Measurements from ENCODE around the gene ATP6V1B1.

Gene ATP6V1B1

GRCh38 chr2:70948337-70949003, 12.8 kb downstream of the ATP6V1B1 start:
- DNase-seq, result peak; percentile 25 to 84

- no peak for DNase-seq
Measured at GRCh38 chr2:70949086-70949485, 13.4 kb downstream of the ATP6V1B1 start.

DNA sequence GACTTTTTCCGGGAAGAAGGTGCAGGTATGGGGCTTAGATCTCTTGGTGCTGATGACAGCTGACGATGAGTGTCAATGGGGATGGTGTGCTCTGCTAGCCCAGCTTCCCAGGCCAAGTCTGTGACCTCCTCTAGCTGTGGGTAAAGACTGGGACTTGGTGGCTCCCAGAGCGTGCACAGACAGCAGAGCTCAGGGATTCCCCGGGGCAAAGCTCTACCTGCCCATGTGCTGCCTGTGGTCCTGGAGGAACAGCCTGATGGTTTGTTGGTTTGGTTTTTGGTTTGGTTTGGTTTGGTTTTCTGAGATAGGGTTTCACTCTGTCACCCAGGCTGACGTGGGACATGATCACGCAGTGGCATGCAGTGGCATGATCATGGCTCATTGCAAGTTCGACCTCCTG, 19.2 kb downstream of the ATP6V1B1 start:
- no peak for DNase-seq

DNA sequence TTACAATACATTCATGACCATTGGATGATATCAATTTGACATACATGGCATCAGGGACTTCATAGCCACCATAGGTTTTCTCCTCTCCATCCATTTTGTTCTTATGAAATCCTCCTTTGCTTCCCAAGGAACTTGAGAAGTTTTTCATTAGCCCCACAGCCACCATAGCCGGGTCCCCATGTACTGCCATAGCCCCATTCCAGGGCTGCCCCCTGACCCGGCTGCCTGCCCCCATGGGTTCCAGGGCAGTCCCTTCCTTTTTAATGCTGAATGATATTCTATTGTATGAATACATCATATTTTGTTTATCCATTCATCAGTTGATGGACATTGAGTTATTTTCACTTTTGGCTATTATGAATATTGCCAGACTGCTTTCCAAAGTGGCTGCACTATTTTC, 20.4 kb downstream of the ATP6V1B1 start:
- DNase-seq, result no peak

- DNase-seq, result no peak
Measured at GRCh38 chr2:70957798-70958197, 22.1 kb downstream of the ATP6V1B1 start.

- no peak for DNase-seq
Measured at GRCh38 chr2:70958759-70959158, 23.1 kb downstream of the ATP6V1B1 start.

GRCh38 chr2:70959271-70959761, 23.6 kb downstream of the ATP6V1B1 start:
- no peak for DNase-seq

- peak in 1 of 2 experiments; percentile 9 for DNase-seq
Measured at GRCh38 chr2:70959851-70960832, 24.4 kb downstream of the ATP6V1B1 start.

DNA sequence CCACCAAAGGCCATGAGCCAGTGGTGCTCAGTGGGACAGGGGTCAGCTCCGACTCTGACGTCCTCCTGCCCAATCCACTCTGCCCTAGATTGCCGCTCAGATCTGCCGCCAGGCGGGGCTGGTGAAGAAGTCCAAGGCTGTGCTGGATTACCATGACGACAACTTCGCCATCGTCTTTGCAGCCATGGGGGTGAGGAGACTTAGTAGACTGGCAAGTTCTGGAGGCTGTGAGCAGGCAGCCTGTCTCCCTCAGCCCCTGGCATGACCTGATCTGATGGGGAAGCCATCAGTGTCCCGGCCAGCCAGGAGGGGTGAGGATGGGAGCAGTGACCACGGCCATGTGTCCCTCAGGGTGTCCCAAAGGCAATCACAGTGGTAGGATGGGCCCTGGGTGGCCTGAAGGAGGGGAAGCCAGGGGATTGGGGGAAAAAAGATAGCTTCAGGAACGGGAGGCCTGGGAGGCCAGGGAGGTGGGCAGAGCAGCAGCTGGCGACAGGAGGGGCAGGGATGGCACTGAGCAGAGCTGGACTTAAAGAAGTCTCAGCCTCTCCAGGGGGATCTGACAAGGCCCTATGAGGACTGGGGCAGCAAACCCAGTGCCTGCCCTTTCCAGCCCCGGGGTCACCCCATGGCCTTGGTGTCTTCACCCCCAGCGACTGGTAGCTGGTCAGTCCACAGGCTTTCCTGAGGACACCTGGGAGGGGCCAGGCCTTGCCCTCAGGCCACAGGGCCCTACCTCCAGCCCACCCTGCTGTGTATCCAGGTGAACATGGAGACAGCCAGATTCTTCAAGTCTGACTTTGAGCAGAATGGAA, 25.3 kb downstream of the ATP6V1B1 start:
- no peak for DNase-seq

DNA sequence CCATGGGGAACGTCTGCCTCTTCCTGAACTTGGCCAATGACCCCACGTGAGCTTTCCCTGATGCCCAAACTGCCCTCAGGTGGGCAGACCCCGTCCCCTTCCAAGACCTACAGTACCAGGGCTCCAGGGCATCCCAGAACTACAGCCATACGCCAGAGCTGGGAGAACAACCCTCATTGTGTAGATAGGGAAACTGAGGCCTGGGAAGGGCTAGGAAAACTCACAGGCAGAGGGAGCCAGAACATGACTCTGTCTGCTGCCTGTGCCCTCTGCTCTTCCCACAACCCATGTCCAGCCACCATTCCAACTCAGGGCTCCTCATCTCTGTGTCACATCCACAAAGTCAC, 25.9 kb downstream of the ATP6V1B1 start:
- no peak for DNase-seq

DNA sequence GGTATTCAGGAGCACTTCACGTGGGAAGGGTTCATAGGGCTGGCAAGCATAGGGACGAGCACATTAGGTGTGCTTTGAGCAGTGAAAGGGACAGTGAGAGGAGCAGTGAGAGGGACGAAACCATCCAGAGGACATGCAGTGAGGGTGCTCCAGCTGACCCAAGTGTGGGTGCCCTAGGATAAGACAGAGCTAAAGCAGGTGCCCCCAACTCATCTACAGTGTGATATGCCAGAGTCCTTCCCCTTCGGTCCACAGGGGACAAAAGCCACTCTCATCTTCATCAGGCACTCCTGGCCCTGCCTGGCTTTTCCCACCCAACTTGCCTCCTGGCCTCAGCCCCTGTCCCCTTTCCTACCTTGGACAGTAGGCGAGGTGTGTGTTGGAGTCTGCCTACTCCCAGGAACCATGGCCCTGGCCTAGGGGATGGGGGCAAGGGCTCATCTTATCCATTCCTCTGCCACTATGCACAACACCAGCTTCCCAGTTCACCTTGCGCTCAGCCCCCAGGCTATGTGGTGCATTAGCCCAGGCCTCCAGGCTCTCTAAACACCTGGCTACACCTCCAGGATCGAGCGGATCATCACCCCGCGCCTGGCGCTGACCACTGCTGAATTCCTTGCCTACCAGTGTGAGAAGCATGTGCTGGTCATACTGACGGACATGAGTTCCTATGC, 26.6 kb downstream of the ATP6V1B1 start:
- no peak for DNase-seq

DNA sequence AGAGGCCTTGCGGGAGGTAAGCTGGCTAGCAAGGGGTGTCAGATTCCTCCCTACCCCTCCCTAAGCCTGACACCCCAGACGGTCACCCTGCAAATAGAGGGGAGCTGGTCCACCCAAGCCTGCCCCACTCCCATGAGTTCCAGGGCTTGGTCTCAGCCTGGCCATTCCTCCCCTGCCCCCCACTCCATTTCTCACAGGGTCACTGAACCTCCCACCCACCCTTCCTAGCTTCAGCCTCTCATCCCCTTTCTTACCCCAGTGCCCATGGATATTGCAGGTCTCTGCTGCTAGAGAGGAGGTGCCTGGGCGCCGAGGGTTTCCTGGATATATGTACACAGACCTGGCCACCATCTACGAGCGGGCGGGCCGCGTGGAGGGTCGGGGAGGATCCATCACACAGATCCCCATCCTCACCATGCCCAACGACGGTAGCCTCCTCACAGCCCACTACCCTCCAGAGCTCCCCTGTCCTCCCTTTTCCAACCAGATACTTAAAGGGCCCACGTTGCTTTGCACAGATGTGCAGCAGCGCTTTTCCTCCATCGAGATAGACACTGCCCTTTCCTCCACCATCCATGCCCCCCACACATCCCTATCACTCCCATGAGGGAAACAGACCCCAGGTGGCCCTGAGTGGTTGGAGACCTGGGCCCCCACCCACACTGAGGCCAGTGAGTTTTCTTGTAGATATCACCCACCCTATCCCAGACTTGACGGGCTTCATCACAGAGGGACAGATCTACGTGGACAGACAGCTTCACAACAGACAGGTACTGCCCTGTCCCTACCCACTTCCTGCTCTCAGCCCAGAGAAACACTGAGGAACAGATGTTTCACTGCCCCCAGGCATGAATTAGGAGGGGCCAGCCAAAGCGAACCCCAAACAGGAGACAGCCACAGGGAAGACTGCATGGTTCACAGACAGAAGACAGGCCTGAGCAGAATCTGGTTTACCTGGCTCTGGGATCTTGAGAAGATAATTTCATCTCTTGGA, 27.5 kb downstream of the ATP6V1B1 start:
- DNase-seq, result no peak

GRCh38 chr2:70964133-70964532, 28.4 kb downstream of the ATP6V1B1 start:
- DNase-seq, result no peak

GRCh38 chr2:70964596-70965386, 29.1 kb downstream of the ATP6V1B1 start:
- no peak for DNase-seq

- DNase-seq, result no peak
Measured at GRCh38 chr2:70965506-70965905, 29.8 kb downstream of the ATP6V1B1 start.

GRCh38 chr2:70966681-70967080, 31.0 kb downstream of the ATP6V1B1 start:
- DNase-seq, result no peak

GRCh38 chr2:70967189-70967588, 31.5 kb downstream of the ATP6V1B1 start:
- no peak for DNase-seq

GRCh38 chr2:70974592-70974991, 38.9 kb downstream of the ATP6V1B1 start:
- DNase-seq, result no peak

DNA sequence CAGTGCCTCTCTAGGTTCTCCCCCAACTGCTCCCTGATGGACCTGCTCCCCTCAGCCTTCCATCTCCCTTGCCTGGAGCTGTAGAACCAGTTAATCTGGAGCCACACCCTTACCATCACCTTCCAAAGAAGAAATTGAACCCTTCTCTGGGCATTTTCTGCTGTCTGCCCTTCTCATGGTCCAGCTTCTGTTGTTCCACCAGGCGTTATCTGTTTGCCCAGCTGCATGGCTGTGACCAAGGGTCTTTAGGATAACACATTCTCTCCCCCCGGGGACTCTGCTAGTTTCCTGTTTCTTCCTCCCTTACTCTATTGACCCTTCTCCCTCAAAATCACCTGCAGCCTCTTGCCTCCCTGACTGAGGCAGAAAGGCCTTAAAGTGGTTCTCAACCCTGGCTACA, 39.5 kb downstream of the ATP6V1B1 start:
- no peak for DNase-seq

GRCh38 chr2:70977605-70978205, 42.0 kb downstream of the ATP6V1B1 start:
- no peak for DNase-seq
